Measurements from ENCODE around the gene PTPRA. TPM values are rescaled to one million over a fixed set of nuclear protein-coding genes. Genes with fewer than 3 reads are reported as not detected.
"Not testable (repeated sequence)": the region's sequence is repeated elsewhere in the genome, so short reads cannot be mapped to it uniquely, and the experiment has no call there.

PTPRA gene
- total RNA-seq, 2 experiments from 2014 or later = 65.4 to 69.5 TPM

DNA sequence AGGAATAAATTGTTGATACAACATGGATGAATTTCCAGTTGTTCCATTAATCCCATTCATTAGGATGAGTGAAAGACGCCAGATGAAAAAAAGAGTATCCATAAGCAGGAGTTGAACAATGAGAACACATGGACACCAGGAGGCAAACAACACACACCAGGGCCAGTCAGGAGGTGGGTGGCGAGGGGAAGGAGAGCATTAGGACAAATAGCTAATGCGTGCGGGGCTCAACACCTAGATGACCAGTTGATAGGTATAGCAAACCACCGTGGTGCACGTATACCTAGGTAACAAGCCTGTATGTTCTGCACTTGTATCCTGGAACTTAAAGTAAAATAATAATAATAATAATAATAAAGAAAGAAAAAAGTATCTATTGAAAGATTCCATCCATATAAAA, 43.9 kb upstream of the PTPRA start:
- intact Hi-C loops (cut with DNase I, micrococcal nuclease) = no loop called here
- peaks cover 21% of the 10 kb centered on the region for H3K4me1 Mint-ChIP-seq (ENCODE audit: low read depth)
- no peaks in the 10 kb centered on the region for H3K9me3 ChIP-seq (ENCODE audit: control insufficient read depth in 1 of 2, insufficient read depth in 1 of 2, low read length in 2 of 2)
- H3K36me3 Mint-ChIP-seq (ENCODE audit: low read depth) = no peaks in the 10 kb centered on the region
- ChIA-PET CTCF (no interaction called here), POLR2A (no interaction called here)
- H3K27ac ChIP-seq (ENCODE audit: low read depth in 1 of 2, low read length in 2 of 2) = no peak overlapping the region
- no peak overlapping the region for H3K27ac Mint-ChIP-seq
- DNase-seq (no peak), ATAC-seq (ENCODE audit: poor library complexity) (no peak)
- no peak overlapping the region for H3K4me3 ChIP-seq (ENCODE audit: low read length)
- peaks cover 15% of the 10 kb centered on the region for H3K27me3 Mint-ChIP-seq
- no peaks in the 10 kb centered on the region for H3K27me3 ChIP-seq (ENCODE audit: control insufficient read depth in 1 of 2, insufficient read depth in 2 of 2, low read length in 2 of 2)
- H3K9me3 Mint-ChIP-seq = no peaks in the 10 kb centered on the region
- H3K4me1 ChIP-seq (ENCODE audit: insufficient read depth, low read length) = peaks cover 8% of the 10 kb centered on the region
- no peaks in the 10 kb centered on the region for H3K36me3 ChIP-seq (ENCODE audit: insufficient read depth, low read length)
- TF ChIP-seq, protein P1, sequence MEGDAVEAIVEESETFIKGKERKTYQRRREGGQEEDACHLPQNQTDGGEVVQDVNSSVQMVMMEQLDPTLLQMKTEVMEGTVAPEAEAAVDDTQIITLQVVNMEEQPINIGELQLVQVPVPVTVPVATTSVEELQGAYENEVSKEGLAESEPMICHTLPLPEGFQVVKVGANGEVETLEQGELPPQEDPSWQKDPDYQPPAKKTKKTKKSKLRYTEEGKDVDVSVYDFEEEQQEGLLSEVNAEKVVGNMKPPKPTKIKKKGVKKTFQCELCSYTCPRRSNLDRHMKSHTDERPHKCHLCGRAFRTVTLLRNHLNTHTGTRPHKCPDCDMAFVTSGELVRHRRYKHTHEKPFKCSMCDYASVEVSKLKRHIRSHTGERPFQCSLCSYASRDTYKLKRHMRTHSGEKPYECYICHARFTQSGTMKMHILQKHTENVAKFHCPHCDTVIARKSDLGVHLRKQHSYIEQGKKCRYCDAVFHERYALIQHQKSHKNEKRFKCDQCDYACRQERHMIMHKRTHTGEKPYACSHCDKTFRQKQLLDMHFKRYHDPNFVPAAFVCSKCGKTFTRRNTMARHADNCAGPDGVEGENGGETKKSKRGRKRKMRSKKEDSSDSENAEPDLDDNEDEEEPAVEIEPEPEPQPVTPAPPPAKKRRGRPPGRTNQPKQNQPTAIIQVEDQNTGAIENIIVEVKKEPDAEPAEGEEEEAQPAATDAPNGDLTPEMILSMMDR (IDR thresholded peaks at IDR 0.05) = no peak
- H3K4me3 Mint-ChIP-seq = no peak overlapping the region

DNA sequence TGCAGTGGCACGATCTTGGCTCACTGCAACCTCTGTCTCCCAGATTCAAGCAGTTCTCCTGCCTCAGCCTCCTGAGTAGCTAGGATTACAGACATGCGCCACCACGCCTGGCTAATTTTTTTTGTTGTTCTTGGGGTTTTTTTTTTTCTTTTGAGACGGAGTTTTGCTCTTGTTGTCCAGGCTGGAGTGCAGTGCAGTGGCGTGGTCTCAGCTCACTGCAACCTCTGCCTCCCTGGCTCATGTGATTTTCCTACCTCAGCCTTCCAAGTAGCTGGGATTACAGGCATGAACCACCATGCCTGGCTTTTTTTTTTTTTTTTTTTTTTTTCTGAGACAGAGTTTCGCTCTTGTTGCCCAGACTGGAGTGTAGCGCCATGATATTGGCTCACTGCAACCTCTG, 42.1 kb upstream of the PTPRA start:
- H3K27me3 ChIP-seq (ENCODE audit: control insufficient read depth in 1 of 2, insufficient read depth in 2 of 2, low read length in 2 of 2); H3K4me3 Mint-ChIP-seq; H3K9me3 ChIP-seq (ENCODE audit: control insufficient read depth in 1 of 2, insufficient read depth in 1 of 2, low read length in 2 of 2); H3K4me1 ChIP-seq (ENCODE audit: insufficient read depth, low read length); H3K4me3 ChIP-seq (ENCODE audit: low read length); intact Hi-C loops (cut with DNase I, micrococcal nuclease); CTCF ChIA-PET; H3K27ac Mint-ChIP-seq; ATAC-seq (ENCODE audit: poor library complexity); H3K27ac ChIP-seq (ENCODE audit: low read depth in 1 of 2, low read length in 2 of 2); H3K36me3 ChIP-seq (ENCODE audit: insufficient read depth, low read length); DNase-seq; H3K9me3 Mint-ChIP-seq: not testable (repeated sequence)
- POLR2A ChIA-PET = interaction anchor here (2.2 kb wide), 1 partner anchor 9 kb away, joined by 5 read pairs; no protein-coding TSS in a partner anchor
- Mint-ChIP-seq H3K4me1 (ENCODE audit: low read depth) (peaks cover 14% of the 10 kb centered on the region), H3K36me3 (ENCODE audit: low read depth) (peaks cover 15% of the 10 kb centered on the region), H3K27me3 (peaks cover 10% of the 10 kb centered on the region)

DNA sequence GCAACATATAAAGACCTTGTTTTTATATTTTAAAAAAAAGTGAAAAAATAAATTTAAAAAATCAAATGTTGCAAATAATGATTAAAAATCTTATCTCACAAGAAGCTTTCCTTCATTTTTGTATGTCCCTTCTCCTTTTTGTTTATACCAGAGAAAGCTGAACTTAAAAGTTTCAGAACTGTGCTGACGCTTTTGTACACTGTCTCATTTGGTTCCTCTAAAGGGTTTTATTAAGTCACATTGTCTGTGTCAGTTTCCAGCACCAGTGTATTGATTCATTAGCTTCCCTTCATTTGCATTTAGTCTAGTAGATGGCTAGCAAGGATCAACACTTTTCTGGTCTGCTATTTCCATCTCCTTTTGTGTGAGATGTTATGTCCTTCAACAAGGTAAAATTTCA, 39.5 kb upstream of the PTPRA start:
- Histone ChIP-seq H3K4me1 (ENCODE audit: insufficient read depth, low read length) (peaks cover 1% of the 10 kb centered on the region), H3K36me3 (ENCODE audit: insufficient read depth, low read length) (peaks cover 6% of the 10 kb centered on the region), H3K9me3 (ENCODE audit: control insufficient read depth in 1 of 2, insufficient read depth in 1 of 2, low read length in 2 of 2) (no peaks in the 10 kb centered on the region), H3K27ac (ENCODE audit: low read depth in 1 of 2, low read length in 2 of 2) (no peak overlapping the region), H3K27me3 (ENCODE audit: control insufficient read depth in 1 of 2, insufficient read depth in 2 of 2, low read length in 2 of 2) (no peaks in the 10 kb centered on the region), H3K4me3 (ENCODE audit: low read length) (no peak overlapping the region)
- peaks cover 28% of the 10 kb centered on the region for H3K36me3 Mint-ChIP-seq (ENCODE audit: low read depth)
- POLR2A ChIA-PET = interaction anchor here (0.9 kb wide), 1 partner anchor 40 kb away, joined by 3 read pairs; no protein-coding TSS in a partner anchor
- CTCF ChIA-PET = no interaction called here
- TF ChIP-seq, protein P1 (IDR thresholded peaks at IDR 0.05) = no peak
- no peak for ATAC-seq (ENCODE audit: poor library complexity)
- peaks cover 10% of the 10 kb centered on the region for H3K4me1 Mint-ChIP-seq (ENCODE audit: low read depth)
- no peaks in the 10 kb centered on the region for H3K9me3 Mint-ChIP-seq
- no peaks in the 10 kb centered on the region for H3K27me3 Mint-ChIP-seq
- intact Hi-C loops (cut with DNase I, micrococcal nuclease) = no loop called here
- H3K4me3 Mint-ChIP-seq = no peak overlapping the region
- no peak for DNase-seq
- no peak overlapping the region for H3K27ac Mint-ChIP-seq

Measured in CD4-positive, alpha-beta T cell (primary cell).